ENCODE data around the gene PRKAR1B.

Gene PRKAR1B

GRCh38 chr7:713139-713457, 14.0 kb downstream of the PRKAR1B start (continued):
- TF ChIP-seq EGR2 (tag by site-specific recombination; IDR thresholded peaks at IDR 0.05; ENCODE audit: low read depth) (0 out of 2 replicates have a peak, but pooled peaks have one; percentile 29), ZNF555 (tag by site-specific recombination; conservative IDR thresholded peaks at IDR 0.05) (no peak)

GRCh38 chr7:712381-713138, 14.5 kb downstream of the PRKAR1B start:
- Histone ChIP-seq H3K4me3 (ENCODE audit: low read depth, low read length) (no peak overlapping the region), H3K4me1 (ENCODE audit: control insufficient read depth, insufficient read depth, low read length) (no peaks in the 10 kb centered on the region), H3K36me3 (ENCODE audit: control insufficient read depth in 2 of 2, insufficient read depth in 1 of 2, low read length in 2 of 2) (no peaks in the 10 kb centered on the region), H3K9me3 (ENCODE audit: control insufficient read depth, insufficient read depth, low read depth, low read length) (no peaks in the 10 kb centered on the region), H3K27ac (ENCODE audit: extremely low read depth, low read depth, low read length) (no peak overlapping the region)
- ChIA-PET POLR2A (no interaction called here), CTCF (no interaction called here)
- TF ChIP-seq ZNF341 (tag by site-specific recombination; IDR thresholded peaks at IDR 0.05; ENCODE audit: low read depth) (no peak), GFI1B (tag by site-specific recombination; IDR thresholded peaks at IDR 0.05) (no peak), TCF7L2 (IDR thresholded peaks at IDR 0.05; ENCODE audit: borderline replicate concordance, low read depth, low read length) (no peak), ZNF302 (tag by site-specific recombination; IDR thresholded peaks at IDR 0.05; ENCODE audit: low read depth) (no peak), KLF10 (tag by site-specific recombination; IDR thresholded peaks at IDR 0.05) (no peak), KLF16 (tag by site-specific recombination; IDR thresholded peaks at IDR 0.05) (no peak), KLF1 (tag by site-specific recombination; IDR thresholded peaks at IDR 0.05) (no peak), ZNF248 (tag by site-specific recombination; IDR thresholded peaks at IDR 0.05) (no peak), ZNF274 (IDR thresholded peaks at IDR 0.05; ENCODE audit: low read length) (no peak), ZNF274 (tag by site-specific recombination; IDR thresholded peaks at IDR 0.05; ENCODE audit: borderline replicate concordance) (no peak), ZNF473 (tag by site-specific recombination; IDR thresholded peaks at IDR 0.05) (no peak), ZNF514 (tag by site-specific recombination; IDR thresholded peaks at IDR 0.05) (no peak), ZBTB26 (tag by site-specific recombination; optimal IDR thresholded peaks at IDR 0.05) (no peak), RBAK (tag by site-specific recombination; IDR thresholded peaks at IDR 0.05) (no peak)

- no peak overlapping the region for H3K27ac ChIP-seq (ENCODE audit: extremely low read depth, low read depth, low read length)
- no peaks in the 10 kb centered on the region for H3K36me3 ChIP-seq (ENCODE audit: control insufficient read depth in 2 of 2, insufficient read depth in 1 of 2, low read length in 2 of 2)
- ChIA-PET CTCF (no interaction called here), POLR2A (no interaction called here)
- H3K4me1 ChIP-seq (ENCODE audit: control insufficient read depth, insufficient read depth, low read length), result no peaks in the 10 kb centered on the region
- TF ChIP-seq ZNF121 (tag by site-specific recombination; IDR thresholded peaks at IDR 0.05) (no peak), GLIS2 (tag by site-specific recombination; IDR thresholded peaks at IDR 0.05) (no peak), KLF8 (tag by site-specific recombination; IDR thresholded peaks at IDR 0.05) (no peak), ZNF530 (tag by site-specific recombination; IDR thresholded peaks at IDR 0.05; ENCODE audit: low read depth) (no peak), ZNF292 (tag by site-specific recombination; IDR thresholded peaks at IDR 0.05; ENCODE audit: borderline replicate concordance, low read depth) (no peak), ZNF785 (tag by site-specific recombination; IDR thresholded peaks at IDR 0.05) (no peak), ZNF654 (tag by site-specific recombination; IDR thresholded peaks at IDR 0.05; ENCODE audit: low read depth) (no peak)
- H3K4me3 ChIP-seq (ENCODE audit: low read depth, low read length), result no peak overlapping the region
- no peaks in the 10 kb centered on the region for H3K9me3 ChIP-seq (ENCODE audit: control insufficient read depth, insufficient read depth, low read depth, low read length)
Measured at GRCh38 chr7:711922-712380, 15.1 kb downstream of the PRKAR1B start.
